HEK293 (cell line): ENCODE results near the gene SPDL1.

Source experiments
- CTCF ChIP-seq: fragments of 450-650 bp; formaldehyde crosslinking; IDR thresholded peaks from 2 replicates; pipeline ENCODE4 v1.5.1; 2016; ENCODE audit warnings: missing biosample characterization, missing genetic modification characterization
- KLF10 ChIP-seq: fragments of 450-650 bp; IDR thresholded peaks from 2 replicates; pipeline ENCODE4 v1.5.1; 2018; ENCODE audit warnings: missing biosample characterization, mild to moderate bottlenecking, missing genetic modification characterization
- PRDM4 ChIP-seq: fragments of 450-650 bp; formaldehyde crosslinking; IDR thresholded peaks from 2 replicates; pipeline ENCODE4 v1.5.1; 2017; ENCODE audit warnings: missing biosample characterization, missing genetic modification characterization
- REST ChIP-seq: fragments of 450-650 bp; formaldehyde crosslinking; IDR thresholded peaks from 2 replicates; pipeline ENCODE4 v1.5.1; 2016; ENCODE audit warnings: missing biosample characterization, missing genetic modification characterization
- SP2 ChIP-seq: fragments of 450-650 bp; formaldehyde crosslinking; IDR thresholded peaks from 2 replicates; pipeline ENCODE4 v1.5.1; 2016; ENCODE audit warnings: missing biosample characterization, missing genetic modification characterization
- TCF7L2 ChIP-seq: IDR thresholded peaks from 2 replicates; pipeline ENCODE4 v1.6.1; 2011; ENCODE audit warnings: low read depth, mild to moderate bottlenecking, inconsistent platforms, low read length, moderate library complexity, borderline replicate concordance
- ZFP69B ChIP-seq: fragments of 450-650 bp; formaldehyde crosslinking; IDR thresholded peaks from 2 replicates; pipeline ENCODE4 v1.5.1; 2016; ENCODE audit warnings: missing biosample characterization, missing genetic modification characterization
- ZNF510 ChIP-seq: fragments of 450-650 bp; formaldehyde crosslinking; IDR thresholded peaks from 2 replicates; pipeline ENCODE4 v1.5.1; 2018; ENCODE audit warnings: mild to moderate bottlenecking, missing genetic modification characterization, missing biosample characterization; ENCODE audit not compliant: insufficient replicate concordance

GRCh38 chr5:169627551-169627950 is 44.0 kb downstream of the SPDL1 start:
- TF ChIP-seq TCF7L2 (no peak), SP2 (tag by site-specific recombination) (no peak), PRDM4 (tag by site-specific recombination) (no peak), CTCF (tag by site-specific recombination) (no peak), ZNF510 (tag by site-specific recombination) (no peak), ZFP69B (no peak), REST (no peak), KLF10 (tag by site-specific recombination) (no peak)
